HepG2 (cell line): ENCODE measurements around the gene ALOXE3. TPM values are rescaled to one million over a fixed set of nuclear protein-coding genes. Genes with fewer than 3 reads are reported as not detected.

Experiments used
- ATAC-seq: fragments of 200-7000 bp; cut with Tn5 transposase; 3 replicates; pipeline ENCODE4 v1.9.1; 2020; ENCODE audit warnings: mild to moderate bottlenecking, moderate library complexity
- BruUV-seq: library from RNA; stranded (reverse); fragments of 400-500 nt; replicated peaks from 2 replicates; lab custom pipeline; 2021; lab: Mats Ljungman, UMichigan
- CTCF ChIA-PET: fragments of 300-600 bp; formaldehyde crosslinking; extraction: SDS; loops from one replicate; lab custom pipeline; 2021; ENCODE audit warnings: low total read pairs, inconsistent platforms, low intra/inter-chr PET ratio; lab: Yijun Ruan, JAX
- POLR2A ChIA-PET: fragments of 350-600 bp; sonication (Branson Sonifier 250); formaldehyde crosslinking; loops from one replicate; lab custom pipeline; 2020; ENCODE audit warnings: antibody characterized with exemption, inconsistent platforms; lab: Yijun Ruan, JAX
- DNase-seq: peaks from one replicate; pipeline ENCODE4 v3.0.0-alpha.2; 2015; ENCODE audit warnings: low spot score
- FAIRE-seq: peaks from 3 replicates; lab custom pipeline; 2011; peaks lifted over from hg19 to GRCh38; lab: Jason Lieb, UNC
- H2AFZ ChIP-seq: one replicate; pipeline ENCODE4 v1.6.1; 2011; ENCODE audit warnings: low read length, inconsistent platforms
- H3K27ac ChIP-seq: fragments of 300-600 bp; 3 replicates; pipeline ENCODE4 v1.8.0; 2011; ENCODE audit warnings: mixed run types, mild to moderate bottlenecking, mixed read lengths, low read length, inconsistent platforms; ENCODE audit not compliant: insufficient read depth; ENCODE audit errors: extremely low read length
- H3K27me3 ChIP-seq, 2 experiments: fragments of 200-600 bp in 1 of 2; 2 replicates in 1 of 2; 3 replicates in 1 of 2; pipeline versions ENCODE4 v1.6.0 to v1.8.0; 2011; ENCODE audit warnings: low read length in 2 of 2, mild to moderate bottlenecking in 2 of 2, moderate library complexity in 2 of 2, inconsistent platforms in 1 of 2; ENCODE audit not compliant: insufficient read depth in 2 of 2, control insufficient read depth in 1 of 2
- H3K36me3 ChIP-seq, 2 experiments: fragments of 200-600 bp in 1 of 2; replicated peaks in 1 of 2; 2 replicates in 1 of 2; 3 replicates in 1 of 2; pipeline versions ENCODE4 v1.5.1 to v1.8.0; 2011; ENCODE audit warnings: low read length in 2 of 2, inconsistent platforms in 1 of 2; ENCODE audit not compliant: insufficient read depth in 2 of 2, control insufficient read depth in 1 of 2
- H3K4me1 ChIP-seq: 2 replicates; pipeline ENCODE4 v1.5.1; 2012; ENCODE audit warnings: low read length, inconsistent platforms; ENCODE audit not compliant: insufficient read depth
- H3K4me2 ChIP-seq: 2 replicates; pipeline ENCODE4 v1.6.0; 2011; ENCODE audit warnings: low read depth, low read length, inconsistent platforms
- H3K4me3 ChIP-seq, 3 experiments: fragments of 200-600 bp in 1 of 3; sonication (generic), shearing (Covaris generic) in 1 of 3; replicated peaks in 1 of 3; 2 replicates each; pipeline ENCODE4 v1.5.1; 2011 to 2016; ENCODE audit warnings: low read length in 3 of 3, inconsistent platforms in 2 of 3, low read depth in 2 of 3, mild to moderate bottlenecking in 2 of 3, control low read depth in 1 of 3, mixed read lengths in 1 of 3; ENCODE audit not compliant: insufficient read depth in 1 of 3
- H3K79me2 ChIP-seq: one replicate; pipeline ENCODE4 v1.6.1; 2011; ENCODE audit warnings: low read length, inconsistent platforms; ENCODE audit not compliant: insufficient read depth
- H3K9ac ChIP-seq: 2 replicates; pipeline ENCODE4 v1.6.0; 2011; ENCODE audit warnings: mild to moderate bottlenecking, low read depth, low read length, inconsistent platforms; ENCODE audit not compliant: insufficient read depth
- H3K9me3 ChIP-seq: 2 replicates; pipeline ENCODE4 v1.5.1; 2012; ENCODE audit warnings: mild to moderate bottlenecking, low read length
- H4K20me1 ChIP-seq: 2 replicates; pipeline ENCODE4 v1.6.0; 2011; ENCODE audit warnings: inconsistent platforms, mild to moderate bottlenecking, low read length, moderate library complexity; ENCODE audit not compliant: insufficient read depth
- ARID5B ChIP-seq: IDR thresholded peaks from 2 replicates; pipeline ENCODE4 v1.4.0; 2020; ENCODE audit warnings: mild to moderate bottlenecking, missing genetic modification reagents
- MLX ChIP-seq: IDR thresholded peaks from 2 replicates; pipeline ENCODE4 v1.6.1; 2016
- SUZ12 ChIP-seq: fragments of 150-350 bp; IDR thresholded peaks from 2 replicates; pipeline ENCODE4 v1.6.1; 2014; ENCODE audit warnings: low read depth, low read length
- ZFP90 ChIP-seq: sonication (generic); formaldehyde crosslinking; IDR thresholded peaks from 2 replicates; pipeline ENCODE4 v1.8.0; 2022; ENCODE audit warnings: missing genetic modification reagents, mild to moderate bottlenecking, inconsistent platforms, borderline replicate concordance
- ZNF431 ChIP-seq: sonication (generic); formaldehyde crosslinking; IDR thresholded peaks from 2 replicates; pipeline ENCODE4 v1.9.0; 2022; ENCODE audit warnings: missing genetic modification reagents, low read depth, mild to moderate bottlenecking, borderline replicate concordance
- ZNF567 ChIP-seq: sonication (generic); formaldehyde crosslinking; IDR thresholded peaks from 2 replicates; pipeline ENCODE4 v1.8.1; 2023; ENCODE audit warnings: mild to moderate bottlenecking, missing genetic modification reagents, borderline replicate concordance
- ZNF605 ChIP-seq: sonication (generic); formaldehyde crosslinking; IDR thresholded peaks from 2 replicates; pipeline ENCODE4 v1.8.0; 2022; ENCODE audit warnings: mild to moderate bottlenecking, missing genetic modification reagents
- ZNF720 ChIP-seq: sonication (generic); formaldehyde crosslinking; IDR thresholded peaks from 2 replicates; pipeline ENCODE4 v1.4.0; 2020; ENCODE audit warnings: missing genetic modification reagents
- ZNF749 ChIP-seq: sonication (generic); formaldehyde crosslinking; IDR thresholded peaks from 2 replicates; pipeline ENCODE4 v1.8.0; 2022; ENCODE audit warnings: mild to moderate bottlenecking, missing genetic modification reagents, moderate library complexity, borderline replicate concordance
- ZNF761 ChIP-seq: sonication (generic); formaldehyde crosslinking; conservative IDR thresholded peaks from 2 replicates; pipeline ENCODE4 v1.4.0; 2020; ENCODE audit warnings: mild to moderate bottlenecking, missing genetic modification reagents
- ZNF878 ChIP-seq: sonication (generic); formaldehyde crosslinking; IDR thresholded peaks from 2 replicates; pipeline ENCODE4 v1.8.1; 2023; ENCODE audit warnings: mild to moderate bottlenecking, missing genetic modification reagents, moderate library complexity
- WGBS: methylation state at CpG from one replicate; pipeline ENCODE4 v1.1.6; 2017; ENCODE audit warnings: low lambda C conversion rate; 5-methylcytosine and 5-hydroxymethylcytosine counted together
- in situ Hi-C: cut with HindIII; loops from 2 replicates; pipeline ENCODE4 v1.10.0; 2017; ENCODE audit warnings: low pct_unique_long_range_greater_than_20kb; ENCODE audit not compliant: extremely low pct_ligation_motif_present
- intact Hi-C: fragments of 100-400 bp; cut with micrococcal nuclease; formaldehyde crosslinking; loops from one replicate; pipeline ENCODE4 v1.10.0; 2022; ENCODE audit not compliant: unreplicated experiment
- polyA plus RNA-seq, 8 experiments: library from polyadenylated mRNA; depleted of rRNA in 3 of 8; stranded (reverse) in 7 of 8; unstranded in 1 of 8; fragments of >200 nt; fragmentation: Illumina TruSeq in 4 of 8; extraction: Trizol in 4 of 8; gene quantifications; 2 replicates each; pipeline versions ENCODE4 v1.2.1 to v1.2.3, GENCODE V29; 2011 to 2016; ENCODE audit warnings: low read depth in 4 of 8, missing spikeins in 1 of 8, mixed read lengths in 1 of 8; ENCODE audit not compliant: insufficient read depth in 1 of 8
- total RNA-seq, 5 experiments: library from RNA; depleted of rRNA; stranded (reverse); fragments of >200 nt; fragmentation: Illumina TruSeq; extraction: Trizol; gene quantifications; 2 replicates each; pipeline ENCODE4 v1.2.3, GENCODE V29; 2016; ENCODE audit warnings: low read depth in 1 of 5

ALOXE3 gene
- total and polyA plus RNA-seq, 2 of the 13 experiments (the other 11 are each of a cell fraction or from before 2014, with no cell fraction given), result 0.07 TPM; not detected in 1

- no peak for TF ChIP-seq ZNF720
- TF ChIP-seq, all 625 proteins: peak for 0
Observed at GRCh38 chr17:8167526-8167925, 49.2 kb upstream of the ALOXE3 start (continued).

- no peaks in the 10 kb centered on the region for H4K20me1 ChIP-seq
- CTCF ChIA-PET, result no interaction called here
- no peaks in the 10 kb centered on the region; a peak in 1 of 5 replicates for H3K27me3 ChIP-seq
- H3K4me1 ChIP-seq, result peaks cover 49% of the 10 kb centered on the region
- intact Hi-C loops, result no loop called here
- FAIRE-seq, result no peak
- TF ChIP-seq ZFP90 (CRISPR knock-in tag) (no peak), ZNF605 (no peak), ARID5B (no peak), MLX (CRISPR knock-in tag) (no peak), ZNF431 (no peak), ZNF749 (CRISPR knock-in tag) (no peak), ZNF761 (CRISPR knock-in tag) (no peak), ZNF878 (CRISPR knock-in tag) (no peak), ZNF567 (no peak), SUZ12 (no peak)
- TF ChIP-seq, all 625 proteins: peak for 0
- DNase-seq (no peak), ATAC-seq (no peak)
- peak overlapping the region in 1 of 3 experiments; percentile 26; a peak in 1 of 6 replicates for H3K4me3 ChIP-seq
- no peak overlapping the region for H3K27ac ChIP-seq
- no peaks in the 10 kb centered on the region for H3K36me3 ChIP-seq
- H3K9ac ChIP-seq, result peak overlapping the region; percentile 3; the same call in 1 of the 2 replicates
- H3K4me2 ChIP-seq, result peak overlapping the region; percentile 61
- peaks cover 10% of the 10 kb centered on the region for H3K79me2 ChIP-seq
- POLR2A ChIA-PET, result no interaction called here
- no peaks in the 10 kb centered on the region for H3K9me3 ChIP-seq
- 43% methylated on average over 4 of the region's 6 CpGs for WGBS
- no peak overlapping the region for H2AFZ ChIP-seq
- in situ Hi-C loops, result no loop called here
- no TSS peak for BruUV-seq
Observed at GRCh38 chr17:8166731-8167130, 48.4 kb upstream of the ALOXE3 start.
